DMS153 treated with DMSO at 0.1 percent for 48 hours (cell line): ENCODE measurements around the gene C1orf105.
"Not testable (repeated sequence)": the region's sequence is repeated elsewhere in the genome, so short reads cannot be mapped to it uniquely, and the experiment has no call there.

ENCODE experiments used
- DNase-seq: peaks from one replicate; lab custom pipeline; 2025; ENCODE audit not compliant: unreplicated experiment; lab: John Stamatoyannopoulos, UW

C1orf105 gene

GRCh38 chr1:172485626-172486025, 65.1 kb downstream of the C1orf105 start:
- no peak for DNase-seq

- DNase-seq: no peak
These were observed 66.4 kb downstream of the C1orf105 start for GRCh38 chr1:172486805-172487454.

- no peak for DNase-seq
These were observed 67.1 kb downstream of the C1orf105 start for GRCh38 chr1:172487550-172487949.

GRCh38 chr1:172488393-172488792, 67.9 kb downstream of the C1orf105 start:
- DNase-seq: no peak

- no peak for DNase-seq
These were observed 69.4 kb downstream of the C1orf105 start for GRCh38 chr1:172489847-172490246.

GRCh38 chr1:172492421-172492820, 71.9 kb downstream of the C1orf105 start:
- no peak for DNase-seq

GRCh38 chr1:172494166-172494565, 73.7 kb downstream of the C1orf105 start:
- no peak for DNase-seq

GRCh38 chr1:172496127-172496526, 75.6 kb downstream of the C1orf105 start:
- DNase-seq: not testable (repeated sequence)

- no peak for DNase-seq
These were observed 76.2 kb downstream of the C1orf105 start for GRCh38 chr1:172496678-172497077.

GRCh38 chr1:172497230-172497629, 76.7 kb downstream of the C1orf105 start:
- no peak for DNase-seq

- DNase-seq: no peak
These were observed 78.4 kb downstream of the C1orf105 start for GRCh38 chr1:172498857-172499256.

- peak; percentile 53 for DNase-seq
These were observed 79.2 kb downstream of the C1orf105 start for GRCh38 chr1:172499636-172500141.

GRCh38 chr1:172500207-172500606, 79.7 kb downstream of the C1orf105 start:
- DNase-seq: no peak

GRCh38 chr1:172507741-172508140, 87.3 kb downstream of the C1orf105 start:
- DNase-seq: no peak

- no peak for DNase-seq
These were observed 90.0 kb downstream of the C1orf105 start for GRCh38 chr1:172510479-172510878.

GRCh38 chr1:172512591-172512990, 92.1 kb downstream of the C1orf105 start:
- DNase-seq: no peak

- no peak for DNase-seq
These were observed 93.0 kb downstream of the C1orf105 start for GRCh38 chr1:172513479-172513878.

GRCh38 chr1:172514108-172514507, 93.6 kb downstream of the C1orf105 start:
- DNase-seq: no peak

- DNase-seq: no peak
These were observed 95.0 kb downstream of the C1orf105 start for GRCh38 chr1:172515436-172515835.

- DNase-seq: no peak
These were observed 95.4 kb downstream of the C1orf105 start for GRCh38 chr1:172515927-172516326.

- no peak for DNase-seq
These were observed 96.6 kb downstream of the C1orf105 start for GRCh38 chr1:172517081-172517480.

GRCh38 chr1:172517545-172517944, 97.1 kb downstream of the C1orf105 start:
- DNase-seq: no peak
